OCI-LY1 (cell line): Measurements from ENCODE around the gene TET2.

Experiments
- H2AFZ ChIP-seq: fragments of 200-600 bp; sonication (generic), shearing (Covaris generic); 2 replicates; pipeline ENCODE4 v1.6.0; 2014; ENCODE audit warnings: antibody characterized with exemption, mild to moderate bottlenecking, low read length
- H3F3A ChIP-seq: fragments of 200-600 bp; sonication (generic), shearing (Covaris generic); 2 replicates; pipeline ENCODE4 v1.6.0; 2014; ENCODE audit warnings: mild to moderate bottlenecking, antibody characterized with exemption, low read length, moderate library complexity; ENCODE audit not compliant: insufficient read depth
- H3K27ac ChIP-seq: fragments of 200-600 bp; sonication (generic); 2 replicates; pipeline ENCODE4 v1.5.1; 2014; ENCODE audit warnings: low read length, mixed run types, mild to moderate bottlenecking, low read depth; ENCODE audit not compliant: poor library complexity, severe bottlenecking
- H3K27me3 ChIP-seq: fragments of 200-600 bp; sonication (generic); 2 replicates; pipeline ENCODE4 v1.6.0; 2014; ENCODE audit warnings: antibody characterized with exemption, mild to moderate bottlenecking, low read length, moderate library complexity; ENCODE audit not compliant: insufficient read depth
- H3K36me3 ChIP-seq: fragments of 200-600 bp; sonication (generic); 2 replicates; pipeline ENCODE4 v1.6.1; 2014; ENCODE audit warnings: mild to moderate bottlenecking, antibody characterized with exemption, low read length, moderate library complexity, mixed read lengths; ENCODE audit not compliant: insufficient read depth
- H3K4me1 ChIP-seq: fragments of 200-600 bp; sonication (generic); 2 replicates; pipeline ENCODE4 v1.5.1; 2014; ENCODE audit warnings: mild to moderate bottlenecking, low read length, moderate library complexity; ENCODE audit not compliant: insufficient read depth, severe bottlenecking
- H3K4me2 ChIP-seq: fragments of 200-600 bp; sonication (generic), shearing (Covaris generic); 2 replicates; pipeline ENCODE4 v1.6.1; 2014; ENCODE audit warnings: low read length
- H3K4me3 ChIP-seq: fragments of 200-600 bp; sonication (generic); 2 replicates; pipeline ENCODE4 v1.5.1; 2014; ENCODE audit warnings: low read length, low read depth, mild to moderate bottlenecking, mixed read lengths; ENCODE audit not compliant: poor library complexity, severe bottlenecking
- H3K79me2 ChIP-seq: fragments of 200-600 bp; shearing (Covaris generic); 2 replicates; pipeline ENCODE4 v1.6.1; 2016; ENCODE audit warnings: mixed run types, low read length, mixed read lengths; ENCODE audit not compliant: insufficient read depth
- H3K9ac ChIP-seq: fragments of 200-600 bp; sonication (generic), shearing (Covaris generic); 2 replicates; pipeline ENCODE4 v1.6.1; 2014; ENCODE audit warnings: mild to moderate bottlenecking, low read length, mixed read lengths
- H3K9me2 ChIP-seq: fragments of 200-600 bp; sonication (generic), shearing (Covaris generic); 2 replicates; pipeline ENCODE4 v1.6.1; 2014; ENCODE audit warnings: low read depth, mild to moderate bottlenecking, low read length, mixed read lengths
- H3K9me3 ChIP-seq: fragments of 200-600 bp; shearing (Covaris generic); 2 replicates; pipeline ENCODE4 v1.6.1; 2014; ENCODE audit warnings: low read length, mixed read lengths
- H4K20me1 ChIP-seq: fragments of 200-600 bp; sonication (generic), shearing (Covaris generic); 2 replicates; pipeline ENCODE4 v1.6.0; 2016; ENCODE audit warnings: mild to moderate bottlenecking, low read length; ENCODE audit not compliant: insufficient read depth
- EZH2 ChIP-seq: fragments of 200-600 bp; sonication (generic), shearing (Covaris generic); IDR thresholded peaks from 2 replicates; pipeline ENCODE4 v1.8.0; 2017; ENCODE audit warnings: borderline replicate concordance, mixed run types, mild to moderate bottlenecking, antibody characterized with exemption, low read length, moderate library complexity, mixed read lengths
- TF ChIP-seq, protein P1 (sequence below): fragments of 200-600 bp; sonication (generic), shearing (Covaris generic); IDR thresholded peaks from 2 replicates; pipeline ENCODE4 v1.5.1; 2017; ENCODE audit warnings: mild to moderate bottlenecking, antibody characterized with exemption, low read length, moderate library complexity, mixed read lengths

TET2 gene

GRCh38 chr4:105215609-105216313 is 69.1 kb downstream of the TET2 start:
- Histone ChIP-seq H3K27ac (no peak overlapping the region), H3F3A (no peaks in the 10 kb centered on the region), H4K20me1 (no peaks in the 10 kb centered on the region), H3K9me3 (no peaks in the 10 kb centered on the region), H3K27me3 (no peaks in the 10 kb centered on the region), H3K9me2 (no peaks in the 10 kb centered on the region), H3K79me2 (no peaks in the 10 kb centered on the region), H2AFZ (no peak overlapping the region), H3K4me3 (no peak overlapping the region), H3K4me1 (no peaks in the 10 kb centered on the region), H3K36me3 (no peaks in the 10 kb centered on the region), H3K9ac (no peak overlapping the region), H3K4me2 (no peak overlapping the region)
- TF ChIP-seq EZH2: no peak
- TF ChIP-seq, protein P1, sequence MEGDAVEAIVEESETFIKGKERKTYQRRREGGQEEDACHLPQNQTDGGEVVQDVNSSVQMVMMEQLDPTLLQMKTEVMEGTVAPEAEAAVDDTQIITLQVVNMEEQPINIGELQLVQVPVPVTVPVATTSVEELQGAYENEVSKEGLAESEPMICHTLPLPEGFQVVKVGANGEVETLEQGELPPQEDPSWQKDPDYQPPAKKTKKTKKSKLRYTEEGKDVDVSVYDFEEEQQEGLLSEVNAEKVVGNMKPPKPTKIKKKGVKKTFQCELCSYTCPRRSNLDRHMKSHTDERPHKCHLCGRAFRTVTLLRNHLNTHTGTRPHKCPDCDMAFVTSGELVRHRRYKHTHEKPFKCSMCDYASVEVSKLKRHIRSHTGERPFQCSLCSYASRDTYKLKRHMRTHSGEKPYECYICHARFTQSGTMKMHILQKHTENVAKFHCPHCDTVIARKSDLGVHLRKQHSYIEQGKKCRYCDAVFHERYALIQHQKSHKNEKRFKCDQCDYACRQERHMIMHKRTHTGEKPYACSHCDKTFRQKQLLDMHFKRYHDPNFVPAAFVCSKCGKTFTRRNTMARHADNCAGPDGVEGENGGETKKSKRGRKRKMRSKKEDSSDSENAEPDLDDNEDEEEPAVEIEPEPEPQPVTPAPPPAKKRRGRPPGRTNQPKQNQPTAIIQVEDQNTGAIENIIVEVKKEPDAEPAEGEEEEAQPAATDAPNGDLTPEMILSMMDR: no peak

DNA sequence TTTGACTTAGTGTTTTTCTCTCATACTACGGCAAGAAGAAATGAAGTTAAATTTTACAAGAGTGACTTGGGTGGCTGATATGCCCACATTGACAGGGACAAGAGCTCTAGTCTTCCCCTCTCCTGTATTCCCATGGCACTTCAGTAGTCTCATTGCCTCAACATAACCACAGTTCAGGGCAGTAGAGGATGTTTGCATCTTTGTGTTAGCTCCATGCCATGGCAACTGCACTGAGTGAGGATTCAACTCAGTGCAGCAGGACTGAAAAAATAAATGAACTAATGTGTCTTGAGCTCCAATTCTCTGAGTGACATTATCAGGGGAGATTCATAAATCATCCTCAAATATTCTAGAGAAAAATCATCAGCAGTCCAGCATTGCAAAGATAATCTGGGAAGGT is 78.8 kb downstream of the TET2 start:
- Histone ChIP-seq H3K9ac (no peak overlapping the region), H3K4me1 (no peaks in the 10 kb centered on the region), H3K27me3 (no peaks in the 10 kb centered on the region), H3K9me2 (no peaks in the 10 kb centered on the region), H3K27ac (no peak overlapping the region), H3K4me3 (no peak overlapping the region), H3K36me3 (no peaks in the 10 kb centered on the region), H2AFZ (no peak overlapping the region), H3K9me3 (no peaks in the 10 kb centered on the region), H4K20me1 (no peaks in the 10 kb centered on the region), H3K4me2 (no peak overlapping the region), H3K79me2 (no peaks in the 10 kb centered on the region), H3F3A (no peaks in the 10 kb centered on the region)
- TF ChIP-seq, protein P1: no peak
- TF ChIP-seq EZH2: no peak

GRCh38 chr4:105227054-105227453 is 80.4 kb downstream of the TET2 start:
- H3K4me2 ChIP-seq: no peak overlapping the region
- no peaks in the 10 kb centered on the region for H3K9me3 ChIP-seq
- no peaks in the 10 kb centered on the region for H3K36me3 ChIP-seq
- no peaks in the 10 kb centered on the region; the same call in 1 of the 2 replicates for H3K79me2 ChIP-seq
- H3K4me1 ChIP-seq: no peaks in the 10 kb centered on the region
- H3K27me3 ChIP-seq: no peaks in the 10 kb centered on the region
- H3K27ac ChIP-seq: no peak overlapping the region
- TF ChIP-seq, protein P1: no peak
- TF ChIP-seq EZH2: no peak
- H2AFZ ChIP-seq: no peak overlapping the region
- H4K20me1 ChIP-seq: no peaks in the 10 kb centered on the region
- no peaks in the 10 kb centered on the region for H3K9me2 ChIP-seq
- no peak overlapping the region for H3K9ac ChIP-seq
- no peak overlapping the region for H3K4me3 ChIP-seq
- no peaks in the 10 kb centered on the region for H3F3A ChIP-seq
